ENCODE data around the gene DES. TPM values are rescaled to one million over a fixed set of nuclear protein-coding genes. Genes with fewer than 3 reads are reported as not detected.

The DES gene
- total and polyA plus RNA-seq, 2 donors (not counting 3 experiments of a cell fraction or from before 2014, with no cell fraction given): not detected

DNA sequence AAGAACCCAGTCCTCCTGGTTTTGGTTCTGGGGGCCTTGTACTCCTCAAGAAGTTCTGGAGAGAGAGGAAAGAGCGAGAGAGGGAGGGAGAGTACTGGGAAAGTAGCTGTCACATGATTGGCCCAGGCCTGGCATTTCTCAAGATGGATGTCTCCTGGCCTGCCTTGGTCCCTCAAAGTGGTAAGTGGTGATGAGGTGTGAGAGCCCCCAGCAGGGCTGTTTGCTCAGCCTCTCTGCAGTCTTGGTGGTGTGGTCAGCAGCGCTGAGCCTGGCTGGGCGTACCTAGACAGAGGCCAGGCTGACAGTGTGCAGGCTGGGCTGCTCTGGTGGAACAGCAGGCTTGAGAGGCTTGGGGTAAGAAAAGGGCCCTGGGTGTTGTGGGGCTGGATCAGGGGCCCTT is 19.0 kb downstream of the DES start:
- TF ChIP-seq, protein P1, sequence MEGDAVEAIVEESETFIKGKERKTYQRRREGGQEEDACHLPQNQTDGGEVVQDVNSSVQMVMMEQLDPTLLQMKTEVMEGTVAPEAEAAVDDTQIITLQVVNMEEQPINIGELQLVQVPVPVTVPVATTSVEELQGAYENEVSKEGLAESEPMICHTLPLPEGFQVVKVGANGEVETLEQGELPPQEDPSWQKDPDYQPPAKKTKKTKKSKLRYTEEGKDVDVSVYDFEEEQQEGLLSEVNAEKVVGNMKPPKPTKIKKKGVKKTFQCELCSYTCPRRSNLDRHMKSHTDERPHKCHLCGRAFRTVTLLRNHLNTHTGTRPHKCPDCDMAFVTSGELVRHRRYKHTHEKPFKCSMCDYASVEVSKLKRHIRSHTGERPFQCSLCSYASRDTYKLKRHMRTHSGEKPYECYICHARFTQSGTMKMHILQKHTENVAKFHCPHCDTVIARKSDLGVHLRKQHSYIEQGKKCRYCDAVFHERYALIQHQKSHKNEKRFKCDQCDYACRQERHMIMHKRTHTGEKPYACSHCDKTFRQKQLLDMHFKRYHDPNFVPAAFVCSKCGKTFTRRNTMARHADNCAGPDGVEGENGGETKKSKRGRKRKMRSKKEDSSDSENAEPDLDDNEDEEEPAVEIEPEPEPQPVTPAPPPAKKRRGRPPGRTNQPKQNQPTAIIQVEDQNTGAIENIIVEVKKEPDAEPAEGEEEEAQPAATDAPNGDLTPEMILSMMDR (IDR thresholded peaks at IDR 0.05; ENCODE audit: extremely low read depth in 1 of 2, insufficient read depth in 1 of 2, low read depth in 1 of 2, low read length in 2 of 2): no peak
- no peak for TF ChIP-seq EZH2 (IDR thresholded peaks at IDR 0.05; ENCODE audit: borderline replicate concordance, low read depth, low read length, severe bottlenecking)
- TF ChIP-seq GATA2 (IDR thresholded peaks at IDR 0.05; ENCODE audit: insufficient read depth, insufficient read length, low read depth, low read length): no peak
- TF ChIP-seq MYC (IDR thresholded peaks at IDR 0.05; ENCODE audit: low read depth, low read length): no peak
- no peak for TF ChIP-seq JUN (IDR thresholded peaks at IDR 0.05; ENCODE audit: borderline replicate concordance, insufficient read depth, insufficient read length, low read depth)
- TF ChIP-seq POLR2AphosphoS5 (IDR thresholded peaks at IDR 0.05; ENCODE audit: insufficient read depth, low read depth, low read length): no peak
- TF ChIP-seq, protein P2, sequence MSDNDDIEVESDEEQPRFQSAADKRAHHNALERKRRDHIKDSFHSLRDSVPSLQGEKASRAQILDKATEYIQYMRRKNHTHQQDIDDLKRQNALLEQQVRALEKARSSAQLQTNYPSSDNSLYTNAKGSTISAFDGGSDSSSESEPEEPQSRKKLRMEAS (IDR thresholded peaks at IDR 0.05; ENCODE audit: insufficient read depth, insufficient read length): no peak
- TF ChIP-seq FOS (IDR thresholded peaks at IDR 0.05; ENCODE audit: borderline replicate concordance, insufficient read depth, low read length): no peak
- no peak for TF ChIP-seq POLR2A (IDR thresholded peaks at IDR 0.05; ENCODE audit: low read depth, low read length)
- Histone ChIP-seq H2AFZ (ENCODE audit: low read depth, low read length) (no peak overlapping the region), H3K9me1 (replicated peaks; ENCODE audit: control insufficient read depth, extremely low read depth, insufficient read depth, low read length) (no peaks in the 10 kb centered on the region), H3K27ac (ENCODE audit: insufficient read depth, low read depth, low read length) (no peak overlapping the region), H4K20me1 (replicated peaks; ENCODE audit: control insufficient read depth, extremely low read depth, insufficient read depth, low read length) (no peaks in the 10 kb centered on the region), H3K4me1 (ENCODE audit: control insufficient read depth, extremely low read depth, insufficient read depth, low read length) (no peaks in the 10 kb centered on the region), H3K36me3 (ENCODE audit: control insufficient read depth in 2 of 2, extremely low read depth in 1 of 2, insufficient read depth in 2 of 2, low read length in 2 of 2) (no peaks in the 10 kb centered on the region), H3K4me3 (replicated peaks in 1 of 3; ENCODE audit: insufficient read depth in 1 of 3, low read depth in 1 of 3, low read length in 3 of 3) (no peak overlapping the region), H3K4me2 (ENCODE audit: insufficient read depth, low read length) (no peak overlapping the region), H3K79me2 (ENCODE audit: control insufficient read depth, insufficient read depth, low read length) (no peaks in the 10 kb centered on the region), H3K9me3 (replicated peaks; ENCODE audit: control insufficient read depth, insufficient read depth, low read length) (no peaks in the 10 kb centered on the region), H3K9ac (replicated peaks; ENCODE audit: extremely low read depth, insufficient read depth, low read length) (no peak overlapping the region), H3K27me3 (ENCODE audit: control insufficient read depth in 2 of 2, insufficient read depth in 2 of 2, low read length in 2 of 2) (peaks cover 32 to 33% of the 10 kb centered on the region in 2 experiments)
- FAIRE-seq (no peak), DNase-seq (ENCODE audit: low read depth, low spot score) (no peak)
- dilution Hi-C loops (cut with MboI; ENCODE audit: extremely low pct_ligation_motif_present, low sequenced_read_pairs): no loop called here
- POLR2A ChIA-PET: no interaction called here
- CTCF ChIA-PET: interaction anchor here (1.2 to 5.7 kb wide), 4 partner anchors 10 to 93 kb away, joined by 3 to 30 read pairs (median 4); no protein-coding TSS in a partner anchor
- no TSS peak for BruUV-seq (replicated peaks)
- intact Hi-C loops (cut with micrococcal nuclease): no loop called here
